EL (cell line): ENCODE measurements around the gene GPR17.

Source experiments
- DNase-seq: peaks from one replicate; pipeline ENCODE4 v3.0.0-alpha.2; 2016

Gene GPR17

DNA sequence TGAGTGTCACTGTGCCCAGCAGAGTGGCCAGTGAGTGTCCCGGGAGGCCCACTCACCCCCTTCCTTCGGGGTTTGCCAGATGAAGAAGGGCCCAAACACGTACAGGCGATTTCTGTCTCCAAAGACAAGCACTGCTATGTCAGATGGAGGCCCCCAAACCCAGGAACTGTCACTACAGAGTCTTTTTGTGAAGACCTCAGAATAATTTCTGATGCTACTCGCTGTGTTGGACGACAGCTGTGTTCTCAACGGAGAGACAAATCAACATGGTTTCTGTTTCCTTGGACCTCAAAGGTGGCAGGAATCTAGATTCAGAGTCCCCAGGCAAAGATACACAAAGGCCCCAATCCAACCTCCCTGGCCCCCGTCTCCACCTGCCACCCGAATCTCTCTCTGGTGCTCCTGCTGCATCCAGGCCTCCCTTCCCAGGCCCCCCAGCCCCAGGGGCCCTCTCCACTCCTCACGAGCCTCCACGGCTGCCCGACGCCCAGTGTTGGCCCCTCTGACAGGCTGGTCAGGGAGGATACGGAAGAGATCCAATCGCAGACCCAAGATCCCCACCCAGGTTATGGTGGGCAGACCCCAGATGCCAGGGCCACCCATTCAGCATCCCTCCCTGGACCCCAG is 2.4 kb upstream of the GPR17 start:
- no peak for DNase-seq

GRCh38 chr2:127644066-127645025 is 1.6 kb upstream of the GPR17 start:
- no peak for DNase-seq

DNA sequence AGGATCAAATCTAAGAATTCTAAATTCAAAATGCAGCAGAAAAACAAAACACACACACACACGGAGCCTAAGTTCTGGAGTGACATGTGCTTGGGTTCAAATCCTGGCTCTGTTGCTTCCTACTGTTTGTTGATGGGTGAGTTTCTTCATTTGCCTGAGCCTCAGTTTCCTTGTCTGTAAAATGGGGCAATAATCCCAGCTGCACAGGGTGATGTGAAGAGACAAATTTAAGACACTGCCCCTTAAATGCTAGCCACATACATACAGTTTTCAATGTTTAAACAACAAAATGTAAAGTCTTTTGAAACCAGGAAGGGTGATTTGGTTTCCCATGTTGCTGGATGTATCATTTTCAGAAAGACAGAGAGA is 943 bp upstream of the GPR17 start:
- no peak for DNase-seq

GRCh38 chr2:127646487-127647241 is 711 bp downstream of the GPR17 start:
- DNase-seq: no peak

GRCh38 chr2:127647242-127648190 is 1.6 kb downstream of the GPR17 start:
- DNase-seq: peak; percentile 68

DNA sequence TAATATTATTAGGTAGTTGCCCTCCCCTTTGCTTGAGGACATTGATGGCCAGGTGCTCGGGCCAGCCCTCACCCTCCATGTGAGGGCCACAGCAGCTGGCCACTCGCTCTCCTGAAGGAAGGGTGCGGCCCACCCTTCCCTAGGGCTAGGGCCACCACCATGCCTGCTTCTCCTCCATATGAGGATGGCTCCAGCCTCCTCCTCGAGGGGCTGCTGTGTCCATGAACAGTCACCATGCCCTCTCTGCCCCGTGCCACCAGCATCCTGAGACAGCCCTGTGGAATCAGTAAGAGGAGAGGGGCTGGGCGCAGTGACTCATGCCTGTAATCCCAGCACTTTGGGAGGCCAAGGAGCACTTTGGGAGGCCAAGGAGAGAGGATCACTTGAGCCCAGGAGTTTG is 2.4 kb downstream of the GPR17 start:
- DNase-seq: no peak

GRCh38 chr2:127649100-127649611 is 3.2 kb downstream of the GPR17 start:
- no peak for DNase-seq

GRCh38 chr2:127649684-127650040 is 3.7 kb downstream of the GPR17 start:
- peak; percentile 83 for DNase-seq

DNA sequence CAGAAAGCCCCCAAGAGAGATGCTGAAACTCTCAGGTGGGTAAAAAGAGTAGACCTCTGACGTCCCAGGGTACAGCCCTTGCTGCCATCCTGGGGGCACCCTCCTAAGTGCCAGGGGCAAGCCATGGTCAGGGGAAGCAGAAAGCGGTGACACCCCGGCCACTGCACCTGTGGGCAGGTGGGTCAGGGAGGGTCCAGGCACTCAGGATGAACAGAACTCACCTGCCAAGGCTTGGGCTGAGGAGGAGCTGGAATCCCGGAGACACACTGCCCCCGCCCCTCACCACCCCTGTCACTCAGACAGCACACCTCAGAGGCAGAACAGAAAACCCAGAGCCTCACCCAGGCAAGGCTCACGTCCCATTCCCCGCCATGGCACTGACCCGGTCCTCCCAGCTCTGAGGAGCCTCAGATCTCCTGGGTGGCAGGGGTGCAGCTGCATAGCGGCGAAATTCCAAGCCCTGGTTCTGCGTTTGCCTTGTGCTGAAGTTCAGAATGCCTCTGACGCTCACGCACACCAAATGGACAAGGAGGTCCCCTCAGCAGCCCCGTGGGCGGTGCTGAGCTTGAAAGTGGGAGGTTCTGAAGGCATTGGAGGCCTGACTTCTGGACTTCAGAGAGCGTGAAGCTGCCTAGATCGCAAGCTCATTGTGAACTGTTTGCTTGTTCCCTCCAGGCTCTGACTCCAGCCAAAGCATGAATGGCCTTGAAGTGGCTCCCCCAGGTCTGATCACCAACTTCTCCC is 4.3 kb downstream of the GPR17 start:
- no peak for DNase-seq

- no peak for DNase-seq
These were observed 4.9 kb downstream of the GPR17 start for GRCh38 chr2:127650785-127651380.

DNA sequence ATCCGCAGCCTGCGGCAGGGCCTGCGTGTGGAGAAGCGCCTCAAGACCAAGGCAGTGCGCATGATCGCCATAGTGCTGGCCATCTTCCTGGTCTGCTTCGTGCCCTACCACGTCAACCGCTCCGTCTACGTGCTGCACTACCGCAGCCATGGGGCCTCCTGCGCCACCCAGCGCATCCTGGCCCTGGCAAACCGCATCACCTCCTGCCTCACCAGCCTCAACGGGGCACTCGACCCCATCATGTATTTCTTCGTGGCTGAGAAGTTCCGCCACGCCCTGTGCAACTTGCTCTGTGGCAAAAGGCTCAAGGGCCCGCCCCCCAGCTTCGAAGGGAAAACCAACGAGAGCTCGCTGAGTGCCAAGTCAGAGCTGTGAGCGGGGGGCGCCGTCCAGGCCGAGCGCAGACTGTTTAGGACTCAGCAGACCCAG is 5.4 kb downstream of the GPR17 start:
- no peak for DNase-seq

GRCh38 chr2:127651971-127652550 is 6.1 kb downstream of the GPR17 start:
- DNase-seq: no peak

GRCh38 chr2:127652786-127653357 is 6.9 kb downstream of the GPR17 start:
- no peak for DNase-seq

DNA sequence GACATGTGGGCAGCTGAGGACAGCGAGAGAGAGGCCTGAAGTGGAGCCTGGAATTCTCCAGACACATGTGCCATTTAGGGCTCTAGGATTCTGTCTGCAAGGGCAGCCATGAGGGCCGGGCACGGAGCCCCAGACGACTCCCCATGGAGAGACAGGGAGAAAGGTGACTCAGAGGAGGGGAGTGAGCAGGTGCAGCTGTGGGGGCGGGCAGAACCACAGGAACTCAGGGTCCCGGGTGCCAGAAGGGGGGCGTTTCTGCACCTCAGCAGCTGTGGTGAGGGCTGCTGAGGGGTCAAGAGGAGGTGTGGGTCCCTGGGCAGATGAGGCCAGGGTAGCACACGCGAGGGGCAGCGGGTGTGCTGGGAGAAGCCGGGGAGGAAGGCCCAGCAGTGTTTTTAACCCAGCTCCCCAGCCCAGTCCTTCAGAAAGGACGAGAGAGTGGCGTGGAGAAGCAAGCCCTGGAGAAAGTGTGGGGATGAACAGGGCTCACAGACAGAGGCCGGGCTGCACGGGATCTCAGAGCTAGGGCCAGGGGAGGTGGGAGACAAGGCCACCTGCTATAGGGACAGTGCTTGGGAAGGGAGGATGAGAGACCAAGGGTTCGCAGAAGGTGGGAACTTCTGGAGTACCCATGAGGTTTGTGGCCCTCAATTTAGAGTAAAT is 7.6 kb downstream of the GPR17 start:
- no peak for DNase-seq

- no peak for DNase-seq
These were observed 8.3 kb downstream of the GPR17 start for GRCh38 chr2:127654084-127654837.

DNA sequence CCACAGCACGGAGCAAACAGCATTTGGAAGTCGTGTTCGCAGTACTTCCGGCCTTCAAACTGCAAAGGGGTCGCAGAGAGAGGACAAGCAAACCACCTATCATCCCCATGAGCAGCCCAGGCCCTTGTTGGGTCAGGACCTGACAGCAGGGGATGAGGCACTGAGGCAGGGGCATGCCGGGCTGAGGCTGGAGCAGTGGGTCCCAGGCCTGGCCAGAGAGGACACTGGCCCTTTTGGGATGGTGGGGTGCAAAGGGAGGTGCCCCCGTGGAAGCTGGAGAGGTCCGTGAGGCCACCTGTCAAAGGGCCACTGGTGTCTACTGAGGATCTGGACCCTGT is 8.9 kb downstream of the GPR17 start:
- DNase-seq: no peak

DNA sequence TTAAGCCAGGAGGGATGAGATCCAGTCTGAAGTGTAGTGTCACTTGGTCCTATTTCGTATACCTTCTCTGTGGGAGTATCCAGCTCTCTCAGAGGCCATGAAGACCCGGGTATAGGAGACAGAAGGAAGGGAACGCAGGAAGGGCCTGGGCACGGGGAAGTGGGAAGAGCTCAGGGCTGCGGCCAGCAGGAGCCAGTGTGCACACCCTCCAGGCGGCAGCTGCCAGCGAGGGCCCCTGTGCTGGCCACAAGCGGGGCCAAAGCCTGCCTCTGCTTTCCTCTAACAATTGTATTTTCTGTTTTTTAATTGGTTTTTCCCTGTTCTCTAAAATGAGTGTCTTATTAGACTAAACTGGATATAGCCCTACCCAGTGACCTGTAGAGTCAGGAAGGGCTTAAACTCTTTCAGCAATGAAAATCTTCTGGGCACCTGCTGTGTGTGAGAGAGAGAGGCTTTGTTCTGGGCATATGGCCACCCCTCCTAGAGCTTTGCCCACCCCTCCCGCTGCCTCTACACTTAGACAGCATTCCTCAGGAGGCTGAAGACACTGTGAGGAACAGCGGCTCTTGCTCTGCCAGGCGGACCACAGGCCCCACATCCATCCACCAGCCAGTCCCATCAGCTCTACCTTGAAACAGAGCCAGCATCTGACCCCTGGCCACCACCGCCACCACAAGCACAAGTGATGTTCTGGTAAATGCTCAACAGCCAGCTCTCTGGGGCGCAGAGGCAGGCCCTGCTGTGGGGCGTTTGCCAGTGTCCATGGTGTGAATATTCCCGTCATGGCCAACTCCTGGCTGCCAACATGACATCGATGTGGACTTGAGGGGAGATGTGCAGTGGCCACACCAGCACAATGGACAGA is 9.5 kb downstream of the GPR17 start:
- DNase-seq: no peak
